ENCODE measurements around the gene TMTC2. TPM values are rescaled to one million over a fixed set of nuclear protein-coding genes. Genes with fewer than 3 reads are reported as not detected.
"Not testable (repeated sequence)": the region's sequence is repeated elsewhere in the genome, so short reads cannot be mapped to it uniquely, and the experiment has no call there.

Gene TMTC2
- total RNA-seq, 1 donor from 2014 or later, result 22.9 TPM

- no peak for DNase-seq
Measured at GRCh38 chr12:82728710-82729109, 42.0 kb downstream of the TMTC2 start.

- DNase-seq, result no peak
Measured at GRCh38 chr12:82730953-82731459, 44.3 kb downstream of the TMTC2 start.

GRCh38 chr12:82740129-82741000, 53.7 kb downstream of the TMTC2 start:
- DNase-seq, result no peak

- no peak for DNase-seq
Measured at GRCh38 chr12:82745063-82745674, 58.5 kb downstream of the TMTC2 start.

GRCh38 chr12:82745807-82746206, 59.1 kb downstream of the TMTC2 start:
- DNase-seq, result no peak

GRCh38 chr12:82746668-82747067, 60.0 kb downstream of the TMTC2 start:
- DNase-seq, result no peak

- DNase-seq, result no peak
Measured at GRCh38 chr12:82749015-82749414, 62.3 kb downstream of the TMTC2 start.

GRCh38 chr12:82754856-82755255, 68.2 kb downstream of the TMTC2 start:
- no peak for DNase-seq

GRCh38 chr12:82756303-82756702, 69.6 kb downstream of the TMTC2 start:
- DNase-seq, result no peak

- no peak for DNase-seq
Measured at GRCh38 chr12:82757059-82757458, 70.4 kb downstream of the TMTC2 start.

- DNase-seq, result no peak
Measured at GRCh38 chr12:82757656-82758055, 71.0 kb downstream of the TMTC2 start.

- DNase-seq, result no peak
Measured at GRCh38 chr12:82758749-82759330, 72.1 kb downstream of the TMTC2 start.

GRCh38 chr12:82760423-82760822, 73.7 kb downstream of the TMTC2 start:
- no peak for DNase-seq

- DNase-seq, result not testable (repeated sequence)
Measured at GRCh38 chr12:82765206-82765605, 78.5 kb downstream of the TMTC2 start.

- DNase-seq, result no peak
Measured at GRCh38 chr12:82765971-82766705, 79.4 kb downstream of the TMTC2 start.

GRCh38 chr12:82774666-82775065, 88.0 kb downstream of the TMTC2 start:
- no peak for DNase-seq

GRCh38 chr12:82780517-82780916, 93.8 kb downstream of the TMTC2 start:
- DNase-seq, result no peak

- no peak for DNase-seq
Measured at GRCh38 chr12:82781309-82781997, 94.7 kb downstream of the TMTC2 start.

GRCh38 chr12:82783435-82783834, 96.7 kb downstream of the TMTC2 start:
- no peak for DNase-seq

- DNase-seq, result no peak
Measured at GRCh38 chr12:82787016-82787415, 100.3 kb downstream of the TMTC2 start.

- DNase-seq, result no peak
Measured at GRCh38 chr12:82788594-82788993, 101.9 kb downstream of the TMTC2 start.

GRCh38 chr12:82789674-82790073, 103.0 kb downstream of the TMTC2 start:
- no peak for DNase-seq
